GM19099 (cell line): ENCODE results near the gene NME3.

Source experiments
- POLR2A ChIP-seq: IDR thresholded peaks from 3 replicates; pipeline ENCODE4 v1.6.1; 2011; ENCODE audit warnings: low read depth; ENCODE audit not compliant: insufficient read length; ENCODE audit errors: extremely low read depth

The NME3 gene

GRCh38 chr16:1759511-1759910, 11.8 kb downstream of the NME3 start:
- no peak for TF ChIP-seq POLR2A

- TF ChIP-seq POLR2A: no peak
Observed at GRCh38 chr16:1758923-1759322, 12.4 kb downstream of the NME3 start.

- TF ChIP-seq POLR2A: no peak
Observed at GRCh38 chr16:1757714-1758461, 13.5 kb downstream of the NME3 start.

GRCh38 chr16:1754204-1754603, 17.1 kb downstream of the NME3 start:
- TF ChIP-seq POLR2A: no peak

- no peak for TF ChIP-seq POLR2A
Observed at GRCh38 chr16:1752853-1753252, 18.5 kb downstream of the NME3 start.

GRCh38 chr16:1751946-1752345, 19.4 kb downstream of the NME3 start:
- TF ChIP-seq POLR2A: no peak

- TF ChIP-seq POLR2A: no peak
Observed at GRCh38 chr16:1749152-1750117, 21.9 kb downstream of the NME3 start.

GRCh38 chr16:1747934-1748333, 23.4 kb downstream of the NME3 start:
- no peak for TF ChIP-seq POLR2A

- TF ChIP-seq POLR2A: no peak
Observed at GRCh38 chr16:1746693-1747195, 24.6 kb downstream of the NME3 start.

- TF ChIP-seq POLR2A: no peak
Observed at GRCh38 chr16:1745900-1746692, 25.2 kb downstream of the NME3 start.

- no peak for TF ChIP-seq POLR2A
Observed at GRCh38 chr16:1745181-1745899, 26.0 kb downstream of the NME3 start.

- no peak for TF ChIP-seq POLR2A
Observed at GRCh38 chr16:1744338-1744840, 27.0 kb downstream of the NME3 start.

- no peak for TF ChIP-seq POLR2A
Observed at GRCh38 chr16:1743376-1744337, 27.7 kb downstream of the NME3 start.
